Activated naive CD4-positive, alpha-beta T cell treated with anti-CD3 and anti-CD28 coated beads, Interleukin-2, amount 50 U/mL, for 72 hours (primary cell): ENCODE data around the gene GZMM. TPM values are rescaled to one million over a fixed set of nuclear protein-coding genes. Genes with fewer than 3 reads are reported as not detected.

Source experiments
- ATAC-seq, 2 donors: fragments of 150-1000 bp; cut with Tn5 transposase; 2 replicates each; pipeline ENCODE4 v1.10.0; 2021; ENCODE audit warnings: mild to moderate bottlenecking in 2 of 2, moderate library complexity in 2 of 2
- DNase-seq, 2 donors: peaks; one replicate each; pipeline ENCODE4 v3.0.0; 2021 to 2022; ENCODE audit warnings: low spot score in 2 of 2
- H3K27ac Mint-ChIP-seq, 2 donors: one replicate each; pipeline ENCODE4 v1.8.0; 2022; ENCODE audit warnings: mild to moderate bottlenecking in 2 of 2, mixed read lengths in 2 of 2
- H3K36me3 Mint-ChIP-seq, 2 donors: one replicate each; pipeline ENCODE4 v1.8.0; 2022; ENCODE audit warnings: mixed read lengths in 2 of 2
- H3K9me3 Mint-ChIP-seq, 2 donors: one replicate each; pipeline ENCODE4 v1.8.0; 2022; ENCODE audit warnings: mixed read lengths in 2 of 2
- total RNA-seq, 2 donors: library from RNA; stranded (reverse); gene quantifications; one replicate each; pipeline ENCODE4 v1.2.3, GENCODE V29; 2022

GZMM gene
- total RNA-seq, 2 donors from 2014 or later: 14.1 to 52.7 TPM

GRCh38 chr19:508204-509150, 35.4 kb upstream of the GZMM start:
- no peaks in the 10 kb centered on the region for H3K9me3 Mint-ChIP-seq
- DNase-seq (no peak), ATAC-seq (no peak)
- H3K36me3 Mint-ChIP-seq: peaks cover 0 to 15% of the 10 kb centered on the region in 2 donors
- peak overlapping the region; percentile 96 to 98 for H3K27ac Mint-ChIP-seq

DNA sequence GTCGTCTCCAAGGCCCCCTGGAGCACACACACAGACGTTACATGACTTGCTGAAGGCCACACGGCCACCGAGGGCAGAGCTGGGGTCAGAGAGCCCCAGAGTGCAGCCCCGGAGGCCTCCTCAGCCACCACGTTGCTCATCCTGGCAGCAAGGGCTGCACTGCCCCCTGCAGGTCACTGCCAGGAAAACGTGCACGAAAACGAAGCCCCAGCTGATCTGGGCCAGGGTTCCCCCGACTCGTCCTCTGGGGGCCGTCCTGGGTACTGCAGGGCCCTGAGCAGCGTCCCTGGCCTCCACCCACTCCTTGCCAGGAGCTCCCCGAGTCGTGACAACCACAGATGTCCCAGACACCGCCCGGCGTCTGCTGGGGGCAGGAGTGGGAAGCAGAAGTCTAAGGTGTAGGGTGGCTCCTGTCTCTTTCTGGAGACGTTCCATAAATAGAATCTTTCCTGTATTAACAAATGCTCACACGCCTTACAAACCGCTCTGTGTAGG, 33.2 kb upstream of the GZMM start:
- H3K36me3 Mint-ChIP-seq: peaks cover 0 to 15% of the 10 kb centered on the region in 2 donors
- no peaks in the 10 kb centered on the region for H3K9me3 Mint-ChIP-seq
- peak overlapping the region; percentile 98 for H3K27ac Mint-ChIP-seq
- ATAC-seq (peak; percentile 43 to 62), DNase-seq (peak; percentile 92 to 98)

GRCh38 chr19:511101-511851, 32.6 kb upstream of the GZMM start:
- DNase-seq (peak; percentile 73 to 88), ATAC-seq (peak; percentile 52 to 59)
- no peaks in the 10 kb centered on the region for H3K9me3 Mint-ChIP-seq
- H3K27ac Mint-ChIP-seq: peak overlapping the region; percentile 98
- peaks cover 0 to 15% of the 10 kb centered on the region in 2 donors for H3K36me3 Mint-ChIP-seq

DNA sequence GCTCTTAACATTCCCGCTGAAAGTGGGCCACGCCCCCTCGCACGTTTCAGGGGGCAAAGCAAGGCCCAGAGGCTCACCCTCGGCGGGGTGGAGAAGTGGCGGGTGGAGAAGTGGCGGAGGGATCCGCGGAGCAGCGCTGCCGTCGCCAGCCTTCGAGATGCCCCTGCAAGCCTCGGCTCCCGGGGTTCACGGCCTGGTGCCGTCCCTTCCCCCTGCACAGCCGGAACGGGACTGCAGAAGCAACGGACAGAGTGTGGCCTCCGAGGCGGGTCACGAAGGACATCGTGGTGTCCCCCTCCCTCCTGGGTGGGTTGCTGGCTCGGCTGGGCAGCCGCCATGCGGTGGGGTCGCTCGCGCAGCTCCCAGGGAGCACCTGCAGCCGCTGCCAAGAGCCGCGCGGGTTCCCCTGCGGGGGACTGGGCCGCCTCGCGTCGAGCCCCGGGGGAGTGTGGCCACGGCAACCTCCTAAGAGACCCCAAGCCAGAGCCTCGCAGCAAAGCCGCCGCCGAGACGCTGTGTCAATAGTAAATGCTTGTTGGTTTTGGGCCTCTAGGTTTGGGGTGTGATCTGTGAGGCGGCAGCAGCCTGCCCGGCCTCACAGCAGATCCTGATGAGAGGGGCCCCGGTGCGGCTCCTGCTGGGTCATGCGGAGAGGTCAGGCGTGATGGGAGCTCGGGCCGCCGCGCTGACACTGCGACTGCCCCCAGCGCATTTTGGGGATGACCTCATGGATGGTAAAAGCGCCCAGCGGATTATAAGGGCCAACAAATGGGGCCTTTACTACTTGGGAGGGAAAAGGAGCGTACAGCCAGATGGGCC, 31.1 kb upstream of the GZMM start:
- Mint-ChIP-seq H3K9me3 (no peaks in the 10 kb centered on the region), H3K36me3 (peaks cover 0 to 15% of the 10 kb centered on the region in 2 donors), H3K27ac (no peak overlapping the region)
- DNase-seq (no peak), ATAC-seq (no peak)

- H3K9me3 Mint-ChIP-seq: no peaks in the 10 kb centered on the region
- ATAC-seq (no peak), DNase-seq (no peak)
- H3K36me3 Mint-ChIP-seq: peaks cover 0 to 6% of the 10 kb centered on the region in 2 donors
- no peak overlapping the region for H3K27ac Mint-ChIP-seq
Measured at GRCh38 chr19:513368-514165, 30.3 kb upstream of the GZMM start.

GRCh38 chr19:514166-514663, 29.6 kb upstream of the GZMM start:
- Mint-ChIP-seq H3K36me3 (no peaks in the 10 kb centered on the region), H3K9me3 (no peaks in the 10 kb centered on the region), H3K27ac (no peak overlapping the region)
- no peak for ATAC-seq
- no peak for DNase-seq

GRCh38 chr19:517721-518597, 25.9 kb upstream of the GZMM start:
- peak in 1 of 2 donors; percentile 4 for ATAC-seq
- no peak overlapping the region for H3K27ac Mint-ChIP-seq

GRCh38 chr19:518598-519231, 25.1 kb upstream of the GZMM start:
- Mint-ChIP-seq H3K27ac (no peak overlapping the region), H3K36me3 (no peaks in the 10 kb centered on the region), H3K9me3 (no peaks in the 10 kb centered on the region)
- DNase-seq: no peak
- peak; percentile 56 to 82 for ATAC-seq

More at GRCh38 chr19:517721-518597, 25.9 kb upstream of the GZMM start:
- DNase-seq: no peak
- Mint-ChIP-seq H3K9me3 (no peaks in the 10 kb centered on the region), H3K36me3 (no peaks in the 10 kb centered on the region)

DNA sequence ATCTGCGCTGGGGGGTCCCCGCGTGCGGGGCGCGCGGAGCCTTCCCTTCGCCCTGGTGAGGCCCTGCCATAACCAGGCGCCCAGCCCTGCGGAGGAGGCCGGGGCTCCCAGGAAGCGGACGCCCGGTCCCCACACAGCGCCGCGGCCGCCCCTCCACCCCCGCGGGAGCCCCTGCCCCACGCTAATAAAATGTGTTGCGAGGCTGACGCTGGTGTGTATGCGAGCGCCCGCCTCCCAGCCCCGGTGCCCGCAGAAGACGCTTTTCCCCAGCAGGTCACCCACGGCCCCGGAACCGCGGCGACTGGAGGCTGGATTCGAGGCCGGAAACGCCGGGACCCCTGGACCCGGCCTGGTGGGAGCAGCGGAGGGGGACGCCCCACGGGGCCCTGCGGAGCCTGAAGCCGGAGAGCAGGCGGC, 24.4 kb upstream of the GZMM start:
- Mint-ChIP-seq H3K27ac (no peak overlapping the region), H3K9me3 (no peaks in the 10 kb centered on the region), H3K36me3 (no peaks in the 10 kb centered on the region)
- DNase-seq: no peak
- ATAC-seq: no peak

DNA sequence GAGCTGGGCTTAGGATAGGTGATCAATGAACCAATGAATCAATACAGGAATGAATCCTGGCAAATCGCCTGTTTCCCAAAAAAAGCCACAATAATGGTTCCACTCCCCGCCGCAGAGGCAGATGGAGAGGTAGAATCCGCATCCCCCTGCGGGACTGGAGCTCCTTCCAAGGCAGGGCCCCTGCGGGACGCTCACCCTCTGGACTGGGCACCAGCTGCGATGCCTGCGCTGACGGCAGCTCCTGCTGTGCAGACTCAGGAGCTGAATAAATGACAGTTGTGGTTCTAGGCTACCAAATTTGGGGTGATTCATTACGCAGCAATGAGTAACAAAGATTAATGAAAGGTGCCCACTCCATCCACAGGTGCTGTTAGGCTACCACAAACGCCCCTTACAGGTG, 21.1 kb upstream of the GZMM start:
- no peak overlapping the region for H3K27ac Mint-ChIP-seq
- H3K9me3 Mint-ChIP-seq: no peaks in the 10 kb centered on the region
- no peak for DNase-seq
- no peak for ATAC-seq
- no peaks in the 10 kb centered on the region for H3K36me3 Mint-ChIP-seq

DNA sequence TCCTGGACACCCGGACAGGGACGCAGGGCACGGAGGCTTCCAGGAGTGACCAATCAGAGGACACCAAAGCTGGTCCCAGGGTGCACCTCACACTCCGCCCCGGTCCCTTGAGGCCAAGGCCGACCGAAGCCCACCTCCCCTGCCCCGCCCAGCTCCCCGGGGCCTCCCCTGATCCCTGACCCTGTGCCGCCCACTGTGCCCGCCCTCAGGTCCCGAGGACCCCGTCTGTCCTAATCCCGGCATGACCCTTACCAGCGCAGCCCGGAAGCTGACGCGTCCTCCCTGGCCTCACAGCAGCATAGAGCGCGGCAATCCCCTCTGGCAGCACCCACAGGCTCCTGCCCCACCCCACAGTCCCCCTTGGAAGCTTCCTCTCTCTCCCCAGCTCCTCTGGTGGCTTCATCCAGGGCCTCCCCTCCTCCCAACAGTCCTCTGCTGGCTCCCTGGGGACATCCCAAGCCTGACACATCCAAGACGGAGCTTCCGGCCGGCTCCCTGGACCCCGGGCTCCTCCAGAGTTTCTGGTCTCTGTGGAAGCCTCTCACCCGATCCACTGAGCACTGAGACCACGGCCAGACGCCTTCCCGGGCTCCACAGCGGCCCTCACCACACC, 19.7 kb upstream of the GZMM start:
- Mint-ChIP-seq H3K9me3 (no peaks in the 10 kb centered on the region), H3K36me3 (no peaks in the 10 kb centered on the region), H3K27ac (no peak overlapping the region)
- DNase-seq: no peak
- ATAC-seq: peak in 1 of 2 donors; percentile 28

DNA sequence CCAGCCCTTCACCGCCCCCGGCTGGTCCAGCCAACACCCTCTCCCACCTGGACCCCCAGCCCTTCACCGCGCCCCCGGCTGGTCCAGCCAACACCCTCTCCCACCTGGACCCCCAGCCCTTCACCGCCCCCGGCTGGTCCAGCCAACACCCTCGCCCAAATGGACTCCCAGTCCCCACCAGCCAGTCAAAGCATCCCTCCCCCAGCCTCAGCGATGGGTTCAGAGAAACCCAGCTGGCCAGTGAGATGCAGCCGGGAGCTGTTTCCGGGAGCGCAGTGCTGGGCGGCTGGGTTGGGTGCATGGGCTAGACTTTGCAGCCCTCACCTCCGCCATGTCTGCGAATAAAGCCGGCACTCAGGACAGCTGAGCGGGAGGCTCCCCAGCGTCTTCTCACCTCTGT, 18.8 kb upstream of the GZMM start:
- Mint-ChIP-seq H3K36me3 (no peaks in the 10 kb centered on the region), H3K9me3 (no peaks in the 10 kb centered on the region), H3K27ac (no peak overlapping the region)
- no peak for DNase-seq
- ATAC-seq: no peak

DNA sequence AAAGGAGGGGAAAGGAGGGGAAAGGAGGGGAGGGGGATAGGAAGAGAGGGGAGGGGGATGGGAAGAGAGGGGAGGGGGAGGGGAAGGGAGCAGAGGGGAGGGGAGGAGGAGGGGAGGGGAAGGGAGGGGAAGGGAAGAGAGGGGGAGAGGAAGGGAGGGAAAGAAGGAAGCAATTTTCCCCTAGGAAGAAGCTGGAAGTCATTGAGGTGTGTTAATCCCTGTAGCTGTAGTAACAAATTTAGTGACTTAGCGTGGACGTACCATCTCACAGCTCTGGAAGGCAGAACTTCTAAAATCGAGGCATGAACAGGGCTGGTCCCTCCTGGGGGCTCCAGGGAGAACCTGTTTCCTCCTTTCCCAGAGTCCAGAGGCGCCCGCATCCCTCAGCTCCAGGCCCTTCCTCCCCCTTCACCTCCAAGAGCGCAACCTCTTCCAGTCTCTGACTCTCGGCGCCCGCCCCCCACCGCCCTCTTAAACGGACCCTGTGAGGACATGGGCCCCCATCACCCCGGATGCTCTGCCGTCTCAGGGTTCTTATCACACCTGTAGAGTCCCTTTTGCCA, 17.9 kb upstream of the GZMM start:
- Mint-ChIP-seq H3K9me3 (no peaks in the 10 kb centered on the region), H3K36me3 (no peaks in the 10 kb centered on the region), H3K27ac (no peak overlapping the region)
- ATAC-seq: no peak
- no peak for DNase-seq
